ENCODE data around the gene ZFC3H1.
"Not testable (repeated sequence)": the region's sequence is repeated elsewhere in the genome, so short reads cannot be mapped to it uniquely, and the experiment has no call there.

The ZFC3H1 gene

GRCh38 chr12:71693126-71693525, 29.5 kb upstream of the ZFC3H1 start:
- TF ChIP-seq JUND (IDR thresholded peaks at IDR 0.05; ENCODE audit: low read depth): no peak
- in situ Hi-C loops (cut with HindIII; ENCODE audit: low pct_unique_long_range_greater_than_20kb, low sequenced_read_pairs): no loop called here
- no peak for DNase-seq (ENCODE audit: low read depth in 1 of 2, low spot score in 1 of 2)

GRCh38 chr12:71691504-71692129, 28.0 kb upstream of the ZFC3H1 start:
- DNase-seq (ENCODE audit: low read depth in 1 of 2, low spot score in 1 of 2): no peak
- no peak for TF ChIP-seq JUND (IDR thresholded peaks at IDR 0.05; ENCODE audit: low read depth)
- in situ Hi-C loops (cut with HindIII; ENCODE audit: low pct_unique_long_range_greater_than_20kb, low sequenced_read_pairs): no loop called here

- in situ Hi-C loops (cut with HindIII; ENCODE audit: low pct_unique_long_range_greater_than_20kb, low sequenced_read_pairs): no loop called here
- DNase-seq (ENCODE audit: low read depth in 1 of 2, low spot score in 1 of 2): no peak
- TF ChIP-seq JUND (IDR thresholded peaks at IDR 0.05; ENCODE audit: low read depth): no peak
These were observed 25.4 kb upstream of the ZFC3H1 start for GRCh38 chr12:71688961-71689570.

GRCh38 chr12:71687172-71687571, 23.5 kb upstream of the ZFC3H1 start:
- in situ Hi-C loops (cut with HindIII; ENCODE audit: low pct_unique_long_range_greater_than_20kb, low sequenced_read_pairs); DNase-seq (ENCODE audit: low read depth in 1 of 2, low spot score in 1 of 2): not testable (repeated sequence)

DNA sequence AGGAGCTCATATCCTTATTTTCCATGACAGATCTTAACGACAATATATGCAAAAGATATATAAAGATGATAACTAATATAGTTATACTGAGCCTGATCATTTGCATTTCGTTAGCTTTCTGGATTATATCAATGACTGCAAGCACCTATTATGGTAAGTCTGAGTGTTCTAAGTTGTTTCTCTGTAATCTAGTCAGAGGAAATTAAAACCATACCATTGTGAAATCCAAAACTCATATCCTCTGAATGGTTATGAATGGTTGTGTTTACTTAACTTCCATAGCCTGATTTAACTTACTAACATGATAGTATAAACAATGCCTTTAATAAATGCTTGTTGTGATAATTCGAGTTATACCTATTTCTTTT, 23.0 kb upstream of the ZFC3H1 start:
- no peak for DNase-seq (ENCODE audit: low read depth in 1 of 2, low spot score in 1 of 2)
- no peak for TF ChIP-seq JUND (IDR thresholded peaks at IDR 0.05; ENCODE audit: low read depth)
- in situ Hi-C loops (cut with HindIII; ENCODE audit: low pct_unique_long_range_greater_than_20kb, low sequenced_read_pairs): no loop called here

GRCh38 chr12:71685914-71686657, 22.4 kb upstream of the ZFC3H1 start, which contains the start of gene TMEM19:
TMEM19 (plus strand) TSS chr12:71686082; CDS start chr12:71686681, 599 bp downstream.
- in situ Hi-C loops (cut with HindIII; ENCODE audit: low pct_unique_long_range_greater_than_20kb, low sequenced_read_pairs): no loop called here
- DNase-seq (ENCODE audit: low read depth in 1 of 2, low spot score in 1 of 2): peak; percentile 92 to 96
- TF ChIP-seq JUND (IDR thresholded peaks at IDR 0.05; ENCODE audit: low read depth): no peak

DNA sequence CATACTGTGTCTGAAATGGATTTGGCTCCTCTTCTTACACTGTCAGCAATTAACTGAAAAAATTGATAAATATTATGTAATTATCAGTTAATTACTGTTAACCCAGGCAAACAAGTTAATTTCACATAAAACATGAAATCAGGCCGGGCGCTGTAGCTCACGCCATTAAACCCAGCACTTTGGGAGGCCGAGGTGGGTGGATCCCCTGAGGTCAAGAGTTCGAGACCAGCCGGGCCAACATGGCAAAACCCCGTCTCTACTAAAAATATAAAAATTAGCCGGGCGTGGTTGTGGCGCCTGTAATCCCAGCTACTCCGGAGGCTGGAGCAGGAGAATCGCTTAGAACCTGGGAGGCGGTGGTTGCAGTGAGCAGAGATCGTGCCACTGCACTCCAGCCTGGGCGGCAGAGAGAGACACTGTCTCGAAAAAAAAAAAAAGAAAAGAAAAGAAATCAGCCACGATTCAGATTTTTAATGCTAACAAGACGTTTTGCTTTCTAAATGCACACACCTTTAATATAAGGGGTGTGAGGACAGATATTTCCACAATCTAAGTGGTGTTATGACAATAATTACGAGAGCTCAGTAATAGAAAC, 21.8 kb upstream of the ZFC3H1 start:
- in situ Hi-C loops (cut with HindIII; ENCODE audit: low pct_unique_long_range_greater_than_20kb, low sequenced_read_pairs): no loop called here
- DNase-seq (ENCODE audit: low read depth in 1 of 2, low spot score in 1 of 2): no peak
- TF ChIP-seq JUND (IDR thresholded peaks at IDR 0.05; ENCODE audit: low read depth): no peak

DNA sequence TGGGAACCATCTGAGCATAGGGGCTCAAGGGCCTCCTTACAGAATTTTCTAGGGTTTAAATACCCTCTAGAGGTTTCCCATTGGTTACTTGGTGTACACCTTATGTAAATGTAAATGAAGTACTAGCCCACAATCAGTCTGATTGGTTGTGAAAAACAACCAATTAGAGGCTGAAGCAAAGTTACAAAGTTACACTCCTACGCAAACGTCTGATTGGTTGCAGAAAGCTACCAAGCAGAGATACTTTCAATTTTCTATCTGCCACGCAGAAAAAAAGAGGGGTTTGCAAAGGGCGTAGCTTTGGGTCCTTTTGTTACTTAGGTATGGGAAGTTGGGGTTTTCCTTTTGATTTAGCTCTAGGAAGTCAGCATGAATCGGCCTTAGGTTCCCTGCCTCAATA, 20.4 kb upstream of the ZFC3H1 start:
- in situ Hi-C loops (cut with HindIII; ENCODE audit: low pct_unique_long_range_greater_than_20kb, low sequenced_read_pairs): no loop called here
- TF ChIP-seq JUND (IDR thresholded peaks at IDR 0.05; ENCODE audit: low read depth): no peak
- peak in 1 of 2 experiments; percentile 27 for DNase-seq (ENCODE audit: low read depth in 1 of 2, low spot score in 1 of 2)

GRCh38 chr12:71683633-71684032, 20.0 kb upstream of the ZFC3H1 start:
- in situ Hi-C loops (cut with HindIII; ENCODE audit: low pct_unique_long_range_greater_than_20kb, low sequenced_read_pairs): no loop called here
- no peak for TF ChIP-seq JUND (IDR thresholded peaks at IDR 0.05; ENCODE audit: low read depth)

GRCh38 chr12:71682466-71682865, 18.8 kb upstream of the ZFC3H1 start:
- TF ChIP-seq JUND (IDR thresholded peaks at IDR 0.05; ENCODE audit: low read depth): no peak
- in situ Hi-C loops (cut with HindIII; ENCODE audit: low pct_unique_long_range_greater_than_20kb, low sequenced_read_pairs): no loop called here
- DNase-seq (ENCODE audit: low read depth in 1 of 2, low spot score in 1 of 2): peak in 1 of 2 experiments; percentile 9

More at GRCh38 chr12:71683633-71684032, 20.0 kb upstream of the ZFC3H1 start:
- DNase-seq (ENCODE audit: low read depth in 1 of 2, low spot score in 1 of 2): no peak

GRCh38 chr12:71671816-71672215, 8.2 kb upstream of the ZFC3H1 start:
- in situ Hi-C loops (cut with HindIII; ENCODE audit: low pct_unique_long_range_greater_than_20kb, low sequenced_read_pairs): no loop called here
- no peak for TF ChIP-seq JUND (IDR thresholded peaks at IDR 0.05; ENCODE audit: low read depth)
- DNase-seq (ENCODE audit: low read depth in 1 of 2, low spot score in 1 of 2): no peak

DNA sequence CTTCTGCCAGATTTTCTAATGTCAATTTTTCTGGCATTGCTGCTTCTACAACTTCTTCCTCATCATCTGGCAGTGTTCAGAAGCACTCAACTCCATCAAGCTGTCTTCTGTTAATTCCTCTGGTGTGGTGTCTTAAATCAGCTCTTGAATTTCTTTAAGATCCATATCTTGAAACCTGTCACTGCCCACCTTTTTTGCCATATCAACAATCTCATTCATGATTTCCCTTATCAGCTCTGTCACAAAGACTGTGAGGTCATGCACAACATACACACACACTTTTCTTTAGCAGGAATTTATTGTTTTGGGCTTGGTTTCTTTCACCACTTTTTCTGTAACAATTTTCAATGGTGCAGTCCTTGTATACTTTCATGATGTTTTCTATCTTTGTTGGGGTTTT, 7.7 kb upstream of the ZFC3H1 start:
- no peak for TF ChIP-seq JUND (IDR thresholded peaks at IDR 0.05; ENCODE audit: low read depth)
- in situ Hi-C loops (cut with HindIII; ENCODE audit: low pct_unique_long_range_greater_than_20kb, low sequenced_read_pairs): no loop called here
- no peak for DNase-seq (ENCODE audit: low read depth in 1 of 2, low spot score in 1 of 2)

GRCh38 chr12:71666259-71666658, 2.6 kb upstream of the ZFC3H1 start:
- DNase-seq (ENCODE audit: low read depth in 1 of 2, low spot score in 1 of 2): no peak
- in situ Hi-C loops (cut with HindIII; ENCODE audit: low pct_unique_long_range_greater_than_20kb, low sequenced_read_pairs): no loop called here
- TF ChIP-seq JUND (IDR thresholded peaks at IDR 0.05; ENCODE audit: low read depth): no peak

Measured in T47D (cell line).